ENCODE data around the gene SYT1.

The SYT1 gene

GRCh38 chr12:79236920-79237319 is 372.3 kb downstream of the SYT1 start:
- DNase-seq = no peak

GRCh38 chr12:79238246-79238645 is 373.7 kb downstream of the SYT1 start:
- no peak for DNase-seq

GRCh38 chr12:79247494-79247893 is 382.9 kb downstream of the SYT1 start:
- DNase-seq = no peak

GRCh38 chr12:79250186-79250585 is 385.6 kb downstream of the SYT1 start:
- DNase-seq = no peak

GRCh38 chr12:79250960-79251755 is 386.6 kb downstream of the SYT1 start:
- DNase-seq = no peak

GRCh38 chr12:79252358-79253075 is 387.9 kb downstream of the SYT1 start:
- peak; percentile 34 for DNase-seq

GRCh38 chr12:79255288-79255687 is 390.7 kb downstream of the SYT1 start:
- no peak for DNase-seq

GRCh38 chr12:79260923-79261322 is 396.3 kb downstream of the SYT1 start:
- DNase-seq = no peak

- peak; percentile 6 for DNase-seq
Measured at GRCh38 chr12:79262938-79263337, 398.4 kb downstream of the SYT1 start.

GRCh38 chr12:79266343-79267144 is 402.0 kb downstream of the SYT1 start:
- no peak for DNase-seq

- no peak for DNase-seq
Measured at GRCh38 chr12:79267580-79267979, 403.0 kb downstream of the SYT1 start.

- peak; percentile 93 for DNase-seq
Measured at GRCh38 chr12:79274501-79275064, 410.0 kb downstream of the SYT1 start.

- DNase-seq = peak; percentile 85
Measured at GRCh38 chr12:79275631-79276030, 411.1 kb downstream of the SYT1 start.

- DNase-seq = no peak
Measured at GRCh38 chr12:79283364-79283763, 418.8 kb downstream of the SYT1 start.

GRCh38 chr12:79288911-79289310 is 424.3 kb downstream of the SYT1 start:
- no peak for DNase-seq

- DNase-seq = no peak
Measured at GRCh38 chr12:79291711-79292110, 427.1 kb downstream of the SYT1 start.

- no peak for DNase-seq
Measured at GRCh38 chr12:79294590-79294989, 430.0 kb downstream of the SYT1 start.

GRCh38 chr12:79295572-79295971 is 431.0 kb downstream of the SYT1 start:
- no peak for DNase-seq

- no peak for DNase-seq
Measured at GRCh38 chr12:79296133-79296532, 431.6 kb downstream of the SYT1 start.

- no peak for DNase-seq
Measured at GRCh38 chr12:79296871-79297270, 432.3 kb downstream of the SYT1 start.

GRCh38 chr12:79298506-79298905 is 433.9 kb downstream of the SYT1 start:
- DNase-seq = no peak

GRCh38 chr12:79299447-79300198 is 435.0 kb downstream of the SYT1 start:
- no peak for DNase-seq

Data from RPMI8226 (cell line).